HCT116 (cell line): ENCODE data around the gene APP. TPM values are rescaled to one million over a fixed set of nuclear protein-coding genes. Genes with fewer than 3 reads are reported as not detected.
A peak's percentile ranks its signal among the peaks of the same experiment; 100 is the strongest.

Experiments
- ATAC-seq: fragments of 200-7000 bp; cut with Tn5 transposase; 2 replicates; pipeline ENCODE4 v1.9.1; 2020; ENCODE audit warnings: mild to moderate bottlenecking, moderate library complexity
- BruUV-seq: library from RNA; stranded (reverse); fragments of 400-500 nt; replicated peaks from 2 replicates; lab custom pipeline; 2021; lab: Mats Ljungman, UMichigan
- CTCF ChIA-PET: fragments of 300-600 bp; sonication (Branson Sonifier 250); formaldehyde crosslinking; loops from one replicate; lab custom pipeline; 2021; ENCODE audit warnings: antibody characterized with exemption; lab: Charles Lee
- POLR2A ChIA-PET: fragments of 300-600, 350-600 bp; sonication (Branson Sonifier 250); formaldehyde crosslinking; loops from one replicate; lab custom pipeline; 2021; ENCODE audit warnings: antibody characterized with exemption; lab: Charles Lee
- RAD21 ChIA-PET, 2 experiments: fragments of 300-600 bp; sonication (Branson Sonifier 250); formaldehyde crosslinking; loops; one replicate each; lab custom pipeline; 2023; ENCODE audit warnings: low total read pairs in 2 of 2; ENCODE audit not compliant: uncharacterized antibody in 2 of 2, unreplicated experiment in 2 of 2, low non-redundant PET in 1 of 2; lab: Charles Lee
- DNase-seq: peaks from one replicate; pipeline ENCODE4 v3.0.0-alpha.2; 2010; ENCODE audit warnings: low read depth, low spot score
- H2AFZ ChIP-seq: fragments of 200-600 bp; shearing (Covaris generic), sonication (generic); 2 replicates; pipeline ENCODE4 v1.6.1; 2017; ENCODE audit warnings: low read depth, mixed run types, mixed read lengths, antibody characterized with exemption, low read length; ENCODE audit not compliant: poor library complexity, severe bottlenecking
- H3K27ac ChIP-seq: 2 replicates; pipeline ENCODE4 v1.5.1; 2012; ENCODE audit warnings: low read depth, low read length
- H3K27me3 ChIP-seq: fragments of 200-600 bp; sonication (generic); 2 replicates; pipeline ENCODE4 v1.6.1; 2016; ENCODE audit warnings: mixed run types, low read length, mixed read lengths; ENCODE audit not compliant: insufficient read depth
- H3K36me3 ChIP-seq, 2 experiments: fragments of 200-500 bp in 1 of 2; fragments of 200-600 bp in 1 of 2; sonication (Bioruptor generic) in 1 of 2; sonication (generic) in 1 of 2; 2 replicates each; pipeline versions ENCODE4 v1.5.1 to v1.6.1; 2014 to 2016; ENCODE audit warnings: low read length in 2 of 2, inconsistent platforms in 1 of 2, mixed read lengths in 1 of 2, mixed run types in 1 of 2; ENCODE audit not compliant: insufficient read depth in 2 of 2, control insufficient read depth in 1 of 2
- H3K4me1 ChIP-seq, 2 experiments: fragments of 200-600 bp in 1 of 2; sonication (generic) in 1 of 2; 2 replicates each; pipeline versions ENCODE4 v1.5.1 to v1.6.1; 2012 to 2017; ENCODE audit warnings: low read length in 2 of 2, inconsistent platforms in 1 of 2, mild to moderate bottlenecking in 1 of 2, mixed read lengths in 1 of 2, mixed run types in 1 of 2, moderate library complexity in 1 of 2; ENCODE audit not compliant: insufficient read depth in 2 of 2, control insufficient read depth in 1 of 2
- H3K4me2 ChIP-seq: fragments of 200-600 bp; sonication (generic); 2 replicates; pipeline ENCODE4 v1.6.1; 2017; ENCODE audit warnings: mixed run types, low read length, mixed read lengths
- H3K4me3 ChIP-seq, 2 experiments: fragments of 200-600 bp in 1 of 2; sonication (generic) in 1 of 2; replicated peaks in 1 of 2; 2 replicates each; pipeline ENCODE4 v1.5.1; 2011 to 2016; ENCODE audit warnings: low read length in 2 of 2, control low read depth in 1 of 2, low read depth in 1 of 2, mild to moderate bottlenecking in 1 of 2, mixed read lengths in 1 of 2, mixed run types in 1 of 2
- H3K79me2 ChIP-seq: fragments of 200-600 bp; sonication (generic); 2 replicates; pipeline ENCODE4 v1.6.1; 2017; ENCODE audit warnings: mild to moderate bottlenecking, mixed run types, low read length, moderate library complexity, mixed read lengths; ENCODE audit not compliant: insufficient read depth
- H3K9ac ChIP-seq: fragments of 200-600 bp; sonication (generic); 2 replicates; pipeline ENCODE4 v1.6.1; 2016; ENCODE audit warnings: low read length, mixed read lengths
- H3K9me2 ChIP-seq: fragments of 200-600 bp; sonication (generic), shearing (Covaris generic); 2 replicates; pipeline ENCODE4 v1.6.1; 2017; ENCODE audit warnings: mixed run types, mild to moderate bottlenecking, moderate library complexity; ENCODE audit not compliant: insufficient read depth
- H3K9me3 ChIP-seq, 2 experiments: fragments of 200-500 bp in 1 of 2; fragments of 200-600 bp in 1 of 2; sonication (Bioruptor generic) in 1 of 2; sonication (generic) in 1 of 2; 2 replicates each; pipeline ENCODE4 v1.6.1; 2014 to 2017; ENCODE audit warnings: low read length in 2 of 2, mixed read lengths in 2 of 2, inconsistent platforms in 1 of 2, low read depth in 1 of 2, mild to moderate bottlenecking in 1 of 2, mixed run types in 1 of 2, moderate library complexity in 1 of 2; ENCODE audit not compliant: control insufficient read depth in 1 of 2, insufficient read depth in 1 of 2
- H4K20me1 ChIP-seq: fragments of 200-600 bp; sonication (generic), shearing (Covaris generic); 2 replicates; pipeline ENCODE4 v1.6.1; 2017; ENCODE audit warnings: mixed run types, mild to moderate bottlenecking, moderate library complexity; ENCODE audit not compliant: insufficient read depth
- CTCF ChIP-seq, 3 experiments: fragments of 200-600 bp in 1 of 3; sonication (generic) in 1 of 3; IDR thresholded peaks in 2 of 3; conservative IDR thresholded peaks in 1 of 3; 2 replicates each; pipeline ENCODE4 v1.5.1; 2012 to 2017; ENCODE audit warnings: low read depth in 2 of 3, low read length in 2 of 3, antibody characterized with exemption in 1 of 3, borderline replicate concordance in 1 of 3, control low read depth in 1 of 3, mild to moderate bottlenecking in 1 of 3, mixed read lengths in 1 of 3, mixed run types in 1 of 3, moderate library complexity in 1 of 3; ENCODE audit not compliant: insufficient read depth in 1 of 3
- EGR1 ChIP-seq: IDR thresholded peaks from 2 replicates; pipeline ENCODE4 v1.6.1; 2012; ENCODE audit warnings: low read depth
- EZH2 ChIP-seq: fragments of 200-600 bp; sonication (generic); IDR thresholded peaks from 2 replicates; pipeline ENCODE4 v1.6.1; 2017; ENCODE audit warnings: antibody characterized with exemption, mixed run types
- EZH2phosphoT487 ChIP-seq: fragments of 200-600 bp; IDR thresholded peaks from 2 replicates; pipeline ENCODE4 v1.6.1; 2018; ENCODE audit warnings: antibody characterized with exemption, borderline replicate concordance
- FOSL1 ChIP-seq: IDR thresholded peaks from 2 replicates; pipeline ENCODE4 v1.6.1; 2012; ENCODE audit warnings: low read depth
- JUND ChIP-seq: IDR thresholded peaks from 2 replicates; pipeline ENCODE4 v1.6.1; 2012
- MAX ChIP-seq: IDR thresholded peaks from 2 replicates; pipeline ENCODE4 v1.6.1; 2012
- RAD21 ChIP-seq: IDR thresholded peaks from 2 replicates; pipeline ENCODE4 v1.6.1; 2012; ENCODE audit warnings: low read depth, mild to moderate bottlenecking
- REST ChIP-seq: IDR thresholded peaks from 2 replicates; pipeline ENCODE4 v1.6.1; 2012; ENCODE audit warnings: low read depth
- SIN3A ChIP-seq: IDR thresholded peaks from 2 replicates; pipeline ENCODE4 v1.6.1; 2012; ENCODE audit warnings: low read depth
- SP1 ChIP-seq: IDR thresholded peaks from 2 replicates; pipeline ENCODE4 v1.6.1; 2012; ENCODE audit warnings: low read depth
- YY1 ChIP-seq: IDR thresholded peaks from 2 replicates; pipeline ENCODE4 v1.6.1; 2011; ENCODE audit warnings: low read length, low read depth, moderate library complexity, mild to moderate bottlenecking; ENCODE audit not compliant: insufficient replicate concordance; ENCODE audit errors: extremely low read depth
- ZBTB33 ChIP-seq: IDR thresholded peaks from 2 replicates; pipeline ENCODE4 v1.6.1; 2011; ENCODE audit warnings: mild to moderate bottlenecking, low read length, moderate library complexity; ENCODE audit not compliant: insufficient replicate concordance; ENCODE audit errors: extremely low read depth
- ZFX ChIP-seq: fragments of 450-650 bp; IDR thresholded peaks from 2 replicates; pipeline ENCODE4 v1.6.1; 2017
- intact Hi-C: fragments of 100-400 bp; cut with micrococcal nuclease; formaldehyde crosslinking; loops from 2 replicates; pipeline ENCODE4 v1.10.0; 2022
- total RNA-seq: library from RNA; stranded (reverse); gene quantifications from one replicate; pipeline ENCODE4 v1.2.1, GENCODE V29; 2021; ENCODE audit not compliant: unreplicated experiment

APP gene
- total RNA-seq, 1 experiment from 2014 or later: 267 TPM

- no peak for TF ChIP-seq CTCF (IDR thresholded peaks at IDR 0.05 in 2 of 3, conservative IDR thresholded peaks at IDR 0.05 in 1 of 3; ENCODE audit: borderline replicate concordance in 1 of 3, insufficient read depth in 1 of 3, low read depth in 2 of 3, low read length in 2 of 3)
- TF ChIP-seq RAD21: no peak
- TF ChIP-seq EZH2phosphoT487: no peak
- no peak for TF ChIP-seq EGR1
- no peak for TF ChIP-seq JUND
- no peak for TF ChIP-seq SP1
Measured at GRCh38 chr21:26148840-26149354, 21.7 kb downstream of the APP start (continued).

GRCh38 chr21:26148071-26148839 is 22.3 kb downstream of the APP start:
- no peaks in the 10 kb centered on the region; a peak in 1 of 4 replicates for H3K36me3 ChIP-seq
- no peak overlapping the region for H2AFZ ChIP-seq
- no peak overlapping the region; the same call in 1 of the 2 replicates for H3K4me2 ChIP-seq
- H4K20me1 ChIP-seq: no peaks in the 10 kb centered on the region
- no peaks in the 10 kb centered on the region for H3K9me2 ChIP-seq
- RAD21 ChIA-PET: no interaction called here
- ATAC-seq (peak; percentile 47; the same call in 1 of the 2 replicates), DNase-seq (no peak)
- H3K79me2 ChIP-seq: peaks cover 96% of the 10 kb centered on the region
- CTCF ChIA-PET: no interaction called here
- H3K4me1 ChIP-seq: peaks cover 7 to 14% of the 10 kb centered on the region in 2 experiments
- POLR2A ChIA-PET: interaction anchor here (1.9 kb wide), 1 partner anchor 21 kb away, joined by 5 read pairs; no protein-coding TSS in a partner anchor
- no peaks in the 10 kb centered on the region for H3K27me3 ChIP-seq
- no peak overlapping the region for H3K4me3 ChIP-seq
- H3K9me3 ChIP-seq: no peaks in the 10 kb centered on the region
- BruUV-seq: no TSS peak
- H3K27ac ChIP-seq: no peak overlapping the region
- intact Hi-C loops: no loop called here
- H3K9ac ChIP-seq: no peak overlapping the region
- TF ChIP-seq EZH2 (no peak), MAX (no peak), SIN3A (no peak), YY1 (no peak), REST (no peak), ZFX (no peak), ZBTB33 (no peak), JUND (no peak), EGR1 (no peak), FOSL1 (no peak)
